ENCODE data around the gene MTUS2.

DNA sequence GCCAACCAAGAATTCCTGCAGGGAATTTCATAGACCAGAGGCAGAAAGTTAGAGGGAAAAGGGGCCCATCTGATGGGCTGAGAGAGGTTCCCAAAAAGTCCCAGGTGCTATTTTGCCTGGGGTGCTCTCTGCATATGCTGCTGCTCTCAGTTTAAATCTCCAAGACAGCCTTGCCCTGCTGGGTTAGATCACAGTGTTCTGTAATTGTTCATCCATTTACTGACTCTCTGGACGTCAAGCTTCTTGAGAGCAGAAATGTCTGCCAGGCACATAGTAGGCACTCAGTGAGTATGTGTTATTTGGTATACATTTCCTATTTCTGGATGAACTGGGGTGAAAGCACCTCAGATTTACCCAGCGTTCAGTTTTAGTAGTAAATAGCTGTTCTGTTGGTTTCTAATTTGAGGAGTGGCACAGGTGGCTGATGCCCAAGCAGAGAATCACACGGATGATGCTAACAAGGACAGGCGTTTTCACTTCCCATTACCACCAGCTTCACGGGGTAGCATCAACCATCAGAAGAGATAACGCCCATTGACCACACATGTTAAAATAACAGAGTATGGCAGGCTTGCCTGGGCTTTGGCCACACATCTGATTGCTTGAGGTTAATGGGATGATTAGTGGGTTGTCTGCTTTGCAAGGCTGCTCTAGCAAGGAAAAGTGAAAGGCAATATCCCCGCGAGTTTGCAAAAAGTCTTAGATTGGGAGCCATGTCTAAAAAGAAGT, 614.2 kb downstream of the MTUS2 start:
- no peak for TF ChIP-seq EP300 (IDR thresholded peaks at IDR 0.05; ENCODE audit: low read depth)
- no peak for TF ChIP-seq CTCF (IDR thresholded peaks at IDR 0.05)
- no peak for TF ChIP-seq POLR2AphosphoS5 (IDR thresholded peaks at IDR 0.05)
- no peak for TF ChIP-seq POLR2A (IDR thresholded peaks at IDR 0.05)
